G401.6 (cell line): ENCODE measurements around the gene FASN.

Source experiments
- FAIRE-seq: peaks from 2 replicates; lab custom pipeline; 2012; peaks lifted over from hg19 to GRCh38; lab: Jason Lieb, UNC

Gene FASN

GRCh38 chr17:82072827-82073226 lies 25.2 kb downstream of the FASN start:
- FAIRE-seq, result no peak

- FAIRE-seq, result no peak
Measured at GRCh38 chr17:82070611-82071010, 27.4 kb downstream of the FASN start.

GRCh38 chr17:82065638-82066303 lies 32.3 kb downstream of the FASN start, which contains the start of gene DUS1L:
DUS1L (minus strand) TSS chr17:82065804; CDS start chr17:82065059, 745 bp downstream.
- FAIRE-seq, result no peak

- FAIRE-seq, result no peak
Measured at GRCh38 chr17:82065193-82065637, 32.8 kb downstream of the FASN start.

GRCh38 chr17:82064433-82065192 lies 33.4 kb downstream of the FASN start:
- no peak for FAIRE-seq

- FAIRE-seq, result no peak
Measured at GRCh38 chr17:82063424-82064415, 34.3 kb downstream of the FASN start.

GRCh38 chr17:82062984-82063368 lies 35.1 kb downstream of the FASN start:
- FAIRE-seq, result no peak

GRCh38 chr17:82062076-82062983 lies 35.7 kb downstream of the FASN start:
- no peak for FAIRE-seq

GRCh38 chr17:82061047-82061925 lies 36.8 kb downstream of the FASN start:
- FAIRE-seq, result no peak

GRCh38 chr17:82060614-82061013 lies 37.4 kb downstream of the FASN start:
- FAIRE-seq, result no peak

GRCh38 chr17:82060001-82060380 lies 38.0 kb downstream of the FASN start:
- FAIRE-seq, result no peak

- FAIRE-seq, result no peak
Measured at GRCh38 chr17:82059272-82060000, 38.6 kb downstream of the FASN start.

GRCh38 chr17:82058855-82059249 lies 39.2 kb downstream of the FASN start:
- no peak for FAIRE-seq

- FAIRE-seq, result no peak
Measured at GRCh38 chr17:82058230-82058854, 39.7 kb downstream of the FASN start.

GRCh38 chr17:82056729-82057621 lies 41.1 kb downstream of the FASN start:
- no peak for FAIRE-seq

GRCh38 chr17:82055965-82056728 lies 41.9 kb downstream of the FASN start:
- FAIRE-seq, result no peak
